Neural progenitor cell (in vitro differentiated cells): ENCODE measurements around the gene MTNR1A. TPM values are rescaled to one million over a fixed set of nuclear protein-coding genes. Genes with fewer than 3 reads are reported as not detected.

Source experiments
- DNase-seq: peaks from one replicate; pipeline ENCODE4 v3.0.0-alpha.2; 2016; ENCODE audit warnings: low spot score
- H2AFZ ChIP-seq: fragments of 200-600 bp; sonication (generic); replicated peaks from 2 replicates; pipeline ENCODE4 v1.6.1; 2016; ENCODE audit warnings: antibody characterized with exemption
- H3F3A ChIP-seq: fragments of 200-600 bp; sonication (generic); 2 replicates; pipeline ENCODE4 v1.6.1; 2016; ENCODE audit warnings: antibody characterized with exemption, low read depth
- H3K27ac ChIP-seq: fragments of 200-600 bp; sonication (generic); 2 replicates; pipeline ENCODE4 v1.5.1; 2016; ENCODE audit warnings: mild to moderate bottlenecking
- H3K27me3 ChIP-seq: fragments of 200-600 bp; sonication (generic); 2 replicates; pipeline ENCODE4 v1.6.1; 2016; ENCODE audit warnings: mild to moderate bottlenecking, moderate library complexity
- H3K36me3 ChIP-seq: fragments of 200-600 bp; sonication (generic); 2 replicates; pipeline ENCODE4 v1.5.1; 2016
- H3K4me1 ChIP-seq: fragments of 200-600 bp; sonication (generic); 2 replicates; pipeline ENCODE4 v1.6.1; 2016; ENCODE audit warnings: mixed run types
- H3K4me2 ChIP-seq: fragments of 200-600 bp; sonication (generic); 2 replicates; pipeline ENCODE4 v1.6.1; 2016
- H3K4me3 ChIP-seq: fragments of 200-600 bp; sonication (generic); 2 replicates; pipeline ENCODE4 v1.5.1; 2016
- H3K79me2 ChIP-seq: fragments of 200-600 bp; sonication (generic); 2 replicates; pipeline ENCODE4 v1.6.1; 2016; ENCODE audit warnings: low read depth
- H3K9ac ChIP-seq: fragments of 200-600 bp; sonication (generic); 2 replicates; pipeline ENCODE4 v1.6.1; 2016
- H3K9me3 ChIP-seq: fragments of 200-600 bp; sonication (generic); 2 replicates; pipeline ENCODE4 v1.5.1; 2016; ENCODE audit warnings: low read depth
- H4K20me1 ChIP-seq: fragments of 200-600 bp; sonication (generic); 2 replicates; pipeline ENCODE4 v1.6.1; 2016; ENCODE audit warnings: low read depth
- H3K27ac Mint-ChIP-seq: 3 replicates; pipeline ENCODE4 v1.8.0; 2021; ENCODE audit warnings: mixed read lengths
- H3K27me3 Mint-ChIP-seq: 2 replicates; pipeline ENCODE4 v1.8.0; 2022; ENCODE audit warnings: low read depth, mild to moderate bottlenecking, inconsistent platforms, moderate library complexity, mixed read lengths; ENCODE audit not compliant: insufficient read depth
- H3K36me3 Mint-ChIP-seq: 3 replicates; pipeline ENCODE4 v1.8.0; 2021; ENCODE audit warnings: mixed read lengths
- H3K4me1 Mint-ChIP-seq: 3 replicates; pipeline ENCODE4 v1.8.0; 2021; ENCODE audit warnings: mixed read lengths
- H3K4me3 Mint-ChIP-seq: 3 replicates; pipeline ENCODE4 v1.8.0; 2021; ENCODE audit warnings: mild to moderate bottlenecking, moderate library complexity, mixed read lengths
- H3K9me3 Mint-ChIP-seq: 3 replicates; pipeline ENCODE4 v1.8.0; 2020; ENCODE audit warnings: mixed read lengths
- CTCF ChIP-seq: fragments of 200-600 bp; sonication (generic); IDR thresholded peaks from 2 replicates; pipeline ENCODE4 v1.5.1; 2017; ENCODE audit warnings: antibody characterized with exemption, mild to moderate bottlenecking
- EZH2 ChIP-seq: fragments of 200-600 bp; sonication (generic); IDR thresholded peaks from 2 replicates; pipeline ENCODE4 v1.6.1; 2017; ENCODE audit warnings: antibody characterized with exemption, mild to moderate bottlenecking, moderate library complexity
- EZH2phosphoT487 ChIP-seq: fragments of 200-600 bp; sonication (generic); IDR thresholded peaks from 2 replicates; pipeline ENCODE4 v1.6.1; 2017; ENCODE audit warnings: antibody characterized with exemption
- total RNA-seq: library from RNA; depleted of rRNA; stranded (reverse); fragments of >200 nt; gene quantifications from 2 replicates; pipeline ENCODE4 v1.2.3, GENCODE V29; 2015; ENCODE audit warnings: low replicate concordance

The MTNR1A gene
- total RNA-seq, 1 donor from 2014 or later = 0.43 TPM

DNA sequence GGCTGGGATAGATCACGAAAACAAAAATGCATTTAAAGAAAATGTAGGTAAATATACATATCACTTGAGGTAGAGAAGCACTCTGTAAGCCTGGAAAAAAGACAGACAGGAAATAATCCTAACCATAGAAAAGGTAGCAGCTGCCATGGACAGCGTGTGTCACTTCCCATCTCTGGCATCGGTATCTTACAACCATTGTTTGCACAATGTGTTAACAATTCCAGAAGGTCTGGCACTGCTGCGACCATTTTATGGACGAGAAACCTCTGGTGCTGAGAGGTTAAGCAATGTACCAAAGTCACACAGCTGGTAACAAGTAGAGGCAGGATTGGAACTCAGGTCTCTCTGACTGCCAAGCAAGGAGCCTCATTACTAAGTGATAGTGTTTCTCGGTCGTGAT is 1.7 kb upstream of the MTNR1A start:
- H3K36me3 Mint-ChIP-seq = no peaks in the 10 kb centered on the region
- no peaks in the 10 kb centered on the region for H4K20me1 ChIP-seq
- TF ChIP-seq EZH2 = no peak
- no peak for TF ChIP-seq CTCF
- no peak for TF ChIP-seq EZH2phosphoT487
- H3K4me1 Mint-ChIP-seq = peaks cover 8% of the 10 kb centered on the region
- peaks cover 14% of the 10 kb centered on the region for H3K27me3 Mint-ChIP-seq
- DNase-seq = no peak
- no peak overlapping the region for H3K4me2 ChIP-seq
- H3K27ac Mint-ChIP-seq = no peak overlapping the region
- no peak overlapping the region for H3K9ac ChIP-seq
- H3K27me3 ChIP-seq = peaks cover 24% of the 10 kb centered on the region
- no peak overlapping the region for H3K4me3 ChIP-seq
- H3K4me1 ChIP-seq = no peaks in the 10 kb centered on the region
- no peaks in the 10 kb centered on the region for H3K79me2 ChIP-seq
- no peak overlapping the region for H3K27ac ChIP-seq
- no peaks in the 10 kb centered on the region for H3K9me3 ChIP-seq
- no peaks in the 10 kb centered on the region for H3K36me3 ChIP-seq
- H3K9me3 Mint-ChIP-seq = peaks cover 5% of the 10 kb centered on the region
- H2AFZ ChIP-seq = no peak overlapping the region
- H3K4me3 Mint-ChIP-seq = peak overlapping the region; percentile 36
- peaks cover 10% of the 10 kb centered on the region for H3F3A ChIP-seq

DNA sequence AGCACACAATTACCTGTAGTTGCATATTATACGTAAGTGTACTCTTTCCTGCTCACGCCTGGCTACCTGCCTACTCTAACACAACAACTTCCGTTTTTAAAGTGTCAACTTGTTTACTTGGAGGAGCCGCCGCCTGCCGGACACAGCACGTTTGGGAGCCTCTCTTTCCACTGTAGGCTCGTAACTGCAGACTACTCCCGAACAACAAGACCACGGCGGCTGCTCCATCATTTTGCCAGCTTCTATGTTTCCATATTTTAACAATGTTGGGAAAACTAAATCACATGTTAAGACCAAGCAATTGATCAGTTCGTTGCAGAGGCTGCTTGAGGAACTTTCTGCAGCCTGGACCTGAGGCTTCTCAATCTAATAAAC is 841 bp downstream of the MTNR1A start:
- Mint-ChIP-seq H3K9me3 (no peaks in the 10 kb centered on the region), H3K36me3 (no peaks in the 10 kb centered on the region), H3K27me3 (peaks cover 14% of the 10 kb centered on the region), H3K4me1 (peaks cover 8% of the 10 kb centered on the region), H3K27ac (no peak overlapping the region), H3K4me3 (peak overlapping the region; percentile 88)
- no peaks in the 10 kb centered on the region for H3K4me1 ChIP-seq
- H3K36me3 ChIP-seq = no peaks in the 10 kb centered on the region
- H3K27me3 ChIP-seq = peaks cover 24% of the 10 kb centered on the region
- no peak overlapping the region for H3K9ac ChIP-seq
- H3K4me3 ChIP-seq = peak overlapping the region; percentile 76
- no peaks in the 10 kb centered on the region for H3K79me2 ChIP-seq
- H3K9me3 ChIP-seq = no peaks in the 10 kb centered on the region
- DNase-seq = peak; percentile 72
- peak overlapping the region; percentile 100 for H2AFZ ChIP-seq
- TF ChIP-seq CTCF = peak; percentile 47
- TF ChIP-seq EZH2phosphoT487 = no peak
- TF ChIP-seq EZH2 = no peak
- H3F3A ChIP-seq = peaks cover 10% of the 10 kb centered on the region
- no peak overlapping the region for H3K27ac ChIP-seq
- no peaks in the 10 kb centered on the region for H4K20me1 ChIP-seq
- H3K4me2 ChIP-seq = peak overlapping the region; percentile 99

DNA sequence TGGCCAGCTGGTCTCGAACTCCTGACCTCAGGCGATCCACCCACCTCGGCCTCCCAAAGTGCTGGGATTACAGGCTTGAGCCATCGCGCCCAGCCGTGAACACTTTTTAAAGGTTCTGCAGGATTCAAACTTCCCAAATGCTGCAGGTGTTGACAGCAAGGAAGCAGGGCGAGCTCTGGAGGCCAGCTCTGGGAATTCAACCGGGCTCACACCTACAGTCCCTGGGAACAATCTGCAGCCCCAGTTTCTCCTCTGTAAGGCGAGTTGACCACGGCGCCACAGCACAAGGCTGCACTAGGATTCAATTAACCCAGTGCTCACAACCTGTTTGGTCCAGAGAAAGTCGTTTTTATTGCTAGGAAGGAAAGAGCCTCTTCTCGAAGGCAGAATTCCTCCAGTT is 1.6 kb downstream of the MTNR1A start:
- no peak overlapping the region for H3K4me3 ChIP-seq

More for the DNA sequence above, 1.6 kb downstream of the MTNR1A start:
- no peaks in the 10 kb centered on the region for H3K79me2 ChIP-seq
- H3K4me2 ChIP-seq = peak overlapping the region; percentile 99
- Mint-ChIP-seq H3K9me3 (no peaks in the 10 kb centered on the region), H3K4me3 (no peak overlapping the region), H3K27me3 (peaks cover 14% of the 10 kb centered on the region), H3K27ac (no peak overlapping the region), H3K36me3 (no peaks in the 10 kb centered on the region), H3K4me1 (peaks cover 8% of the 10 kb centered on the region)
- no peak overlapping the region for H3K9ac ChIP-seq
- no peaks in the 10 kb centered on the region for H3K36me3 ChIP-seq
- no peaks in the 10 kb centered on the region for H3K9me3 ChIP-seq
- peak; percentile 33 for DNase-seq
- H3K27ac ChIP-seq = no peak overlapping the region
- no peaks in the 10 kb centered on the region for H4K20me1 ChIP-seq
- H3K4me1 ChIP-seq = no peaks in the 10 kb centered on the region
- H3K27me3 ChIP-seq = peaks cover 24% of the 10 kb centered on the region
- peak overlapping the region; percentile 100 for H2AFZ ChIP-seq
- TF ChIP-seq EZH2 (no peak), CTCF (no peak), EZH2phosphoT487 (no peak)
- peaks cover 10% of the 10 kb centered on the region for H3F3A ChIP-seq
